RWPE2 (cell line): ENCODE measurements around the gene TNS4.

Experiments
- ATAC-seq: fragments of 200-7000 bp; cut with Tn5 transposase; 3 replicates; pipeline ENCODE4 v1.9.1; 2021; ENCODE audit warnings: low read depth
- DNase-seq: peaks from one replicate; pipeline ENCODE4 v3.0.0-alpha.2; 2020; ENCODE audit warnings: low spot score
- H3K27ac ChIP-seq: fragments of 450-650 bp; 2 replicates; pipeline ENCODE4 v1.5.1; 2017; ENCODE audit warnings: mild to moderate bottlenecking; ENCODE audit not compliant: poor library complexity, severe bottlenecking
- H3K27me3 ChIP-seq: fragments of 250-450 bp; sonication (Bioruptor Pico); 2 replicates; pipeline ENCODE4 v1.5.1; 2021; ENCODE audit warnings: mild to moderate bottlenecking, moderate library complexity; ENCODE audit not compliant: insufficient read depth, poor library complexity, severe bottlenecking
- H3K36me3 ChIP-seq: fragments of 250-450 bp; sonication (Bioruptor Pico); 2 replicates; pipeline ENCODE4 v1.5.1; 2020; ENCODE audit warnings: low read depth, mild to moderate bottlenecking, moderate library complexity
- H3K4me1 ChIP-seq: fragments of 250-450 bp; sonication (Bioruptor Pico); 2 replicates; pipeline ENCODE4 v1.5.1; 2021; ENCODE audit warnings: mild to moderate bottlenecking, moderate library complexity; ENCODE audit not compliant: insufficient read depth, poor library complexity, severe bottlenecking
- H3K4me3 ChIP-seq: fragments of 250-450 bp; sonication (Bioruptor Pico); 2 replicates; pipeline ENCODE4 v1.5.1; 2021; ENCODE audit warnings: mild to moderate bottlenecking, moderate library complexity; ENCODE audit not compliant: severe bottlenecking
- H3K9me3 ChIP-seq: fragments of 250-450 bp; sonication (Bioruptor Pico); 2 replicates; pipeline ENCODE4 v1.5.1; 2021; ENCODE audit warnings: mild to moderate bottlenecking, moderate library complexity; ENCODE audit not compliant: severe bottlenecking
- TF ChIP-seq, protein P1 (sequence below): fragments of 450-650 bp; IDR thresholded peaks from one replicate; pipeline ENCODE4 v1.5.1; 2017; ENCODE audit warnings: mild to moderate bottlenecking, moderate library complexity; ENCODE audit not compliant: poor library complexity, severe bottlenecking

The TNS4 gene

DNA sequence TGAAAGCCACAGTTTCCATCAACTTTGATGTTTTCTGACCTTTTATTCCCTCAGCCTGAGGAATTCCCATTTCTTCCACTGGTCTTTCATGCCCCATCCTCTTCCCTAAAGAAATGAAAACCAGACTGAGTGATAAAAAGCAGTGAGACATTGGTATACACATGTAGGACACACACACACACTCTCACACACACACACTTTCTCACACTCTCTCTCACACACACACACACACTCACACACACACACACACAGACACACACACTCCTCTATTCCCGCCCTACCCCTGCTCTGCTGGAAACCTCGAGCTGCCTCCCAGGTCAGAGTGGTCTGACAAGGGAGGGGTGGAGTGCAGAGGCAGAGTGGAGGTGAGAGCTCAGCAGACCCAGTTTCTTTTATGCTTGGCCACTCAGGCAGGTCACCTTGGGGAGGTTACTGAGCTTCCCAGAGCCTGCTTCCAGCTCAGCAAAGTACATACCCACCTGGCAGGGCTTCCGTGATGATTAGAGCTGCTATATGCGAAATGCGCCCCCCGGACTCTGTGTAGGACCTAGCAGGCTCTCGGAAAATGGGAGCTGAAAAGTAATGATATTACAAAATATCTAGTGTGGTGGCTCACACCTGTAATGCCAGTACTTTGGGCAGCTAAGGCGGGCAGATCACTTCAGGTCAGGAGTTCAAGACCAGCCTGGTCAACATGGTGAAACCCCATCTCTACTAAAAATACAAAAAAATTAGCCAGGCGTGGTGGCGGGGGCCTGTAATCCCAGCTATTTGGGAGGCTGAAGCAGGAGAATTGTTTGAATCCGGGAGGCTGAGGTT lies 33.2 kb upstream of the TNS4 start:
- no peak overlapping the region for H3K4me3 ChIP-seq
- no peaks in the 10 kb centered on the region for H3K9me3 ChIP-seq
- H3K36me3 ChIP-seq: no peaks in the 10 kb centered on the region
- H3K27ac ChIP-seq: peak overlapping the region; percentile 100
- DNase-seq (no peak), ATAC-seq (no peak)
- no peaks in the 10 kb centered on the region for H3K27me3 ChIP-seq
- peaks cover 54% of the 10 kb centered on the region for H3K4me1 ChIP-seq
- TF ChIP-seq, protein P1, sequence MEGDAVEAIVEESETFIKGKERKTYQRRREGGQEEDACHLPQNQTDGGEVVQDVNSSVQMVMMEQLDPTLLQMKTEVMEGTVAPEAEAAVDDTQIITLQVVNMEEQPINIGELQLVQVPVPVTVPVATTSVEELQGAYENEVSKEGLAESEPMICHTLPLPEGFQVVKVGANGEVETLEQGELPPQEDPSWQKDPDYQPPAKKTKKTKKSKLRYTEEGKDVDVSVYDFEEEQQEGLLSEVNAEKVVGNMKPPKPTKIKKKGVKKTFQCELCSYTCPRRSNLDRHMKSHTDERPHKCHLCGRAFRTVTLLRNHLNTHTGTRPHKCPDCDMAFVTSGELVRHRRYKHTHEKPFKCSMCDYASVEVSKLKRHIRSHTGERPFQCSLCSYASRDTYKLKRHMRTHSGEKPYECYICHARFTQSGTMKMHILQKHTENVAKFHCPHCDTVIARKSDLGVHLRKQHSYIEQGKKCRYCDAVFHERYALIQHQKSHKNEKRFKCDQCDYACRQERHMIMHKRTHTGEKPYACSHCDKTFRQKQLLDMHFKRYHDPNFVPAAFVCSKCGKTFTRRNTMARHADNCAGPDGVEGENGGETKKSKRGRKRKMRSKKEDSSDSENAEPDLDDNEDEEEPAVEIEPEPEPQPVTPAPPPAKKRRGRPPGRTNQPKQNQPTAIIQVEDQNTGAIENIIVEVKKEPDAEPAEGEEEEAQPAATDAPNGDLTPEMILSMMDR: no peak

DNA sequence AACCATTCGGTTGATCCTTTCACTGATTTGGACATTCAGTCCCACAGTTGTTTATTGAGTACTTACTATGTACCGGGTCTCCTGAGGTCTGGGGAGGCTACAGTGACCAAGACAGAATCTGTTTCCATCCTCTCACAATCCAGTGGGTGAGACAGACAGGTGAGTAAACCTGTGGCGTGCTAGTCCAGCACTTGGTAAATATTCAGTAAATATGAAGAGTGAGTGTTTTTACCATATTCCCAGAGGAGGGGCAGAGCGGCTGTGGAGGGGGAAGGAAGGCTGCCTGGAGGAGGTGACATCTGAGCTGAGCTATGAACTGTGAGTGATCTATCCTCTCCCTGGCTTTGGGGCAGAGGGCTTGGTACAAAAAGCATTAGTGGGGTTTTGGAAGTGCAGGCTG lies 32.5 kb upstream of the TNS4 start:
- DNase-seq (peak; percentile 4), ATAC-seq (no peak)
- Histone ChIP-seq H3K36me3 (no peaks in the 10 kb centered on the region), H3K27me3 (no peaks in the 10 kb centered on the region), H3K4me3 (no peak overlapping the region), H3K27ac (peak overlapping the region; percentile 100), H3K9me3 (no peaks in the 10 kb centered on the region), H3K4me1 (peaks cover 53% of the 10 kb centered on the region)
- TF ChIP-seq, protein P1: no peak

DNA sequence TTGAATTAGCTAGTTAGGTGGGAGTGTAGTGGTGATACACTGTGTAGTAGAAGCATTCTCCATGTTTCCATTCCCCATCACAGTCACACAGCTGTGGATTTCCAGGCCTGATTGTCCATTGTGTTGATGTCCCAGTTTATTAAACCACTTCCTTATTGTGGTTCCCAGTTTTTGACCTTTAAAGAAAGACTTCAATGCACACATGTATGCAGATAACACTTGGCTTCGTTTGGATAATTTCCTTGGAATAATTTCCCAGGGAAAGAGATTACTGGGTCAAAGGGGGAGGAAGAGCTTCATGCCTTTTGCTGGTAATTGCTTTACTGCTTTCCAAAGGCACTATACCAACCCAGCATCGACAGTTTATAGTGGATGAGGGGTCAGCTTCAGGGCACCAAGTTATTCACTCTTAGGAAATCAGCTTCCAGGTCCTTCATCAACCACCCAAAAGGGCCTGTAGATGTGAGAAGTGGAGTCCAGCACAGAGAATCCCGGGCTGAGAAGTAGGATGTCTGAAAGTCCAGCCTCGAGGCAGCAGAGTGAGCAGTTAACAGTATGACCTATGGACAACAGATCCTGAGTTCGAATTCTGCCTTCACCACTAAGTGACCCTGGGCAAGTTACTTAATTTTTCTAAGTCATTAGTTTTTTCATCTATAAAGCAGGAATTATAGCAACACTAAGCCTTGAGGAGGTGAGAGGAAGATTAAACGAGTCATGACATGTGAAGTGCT lies 31.3 kb upstream of the TNS4 start:
- ATAC-seq (peak; percentile 40), DNase-seq (peak; percentile 3)
- no peaks in the 10 kb centered on the region for H3K36me3 ChIP-seq
- H3K27ac ChIP-seq: peak overlapping the region; percentile 100
- TF ChIP-seq, protein P1: no peak
- no peaks in the 10 kb centered on the region for H3K27me3 ChIP-seq
- H3K4me3 ChIP-seq: no peak overlapping the region
- peaks cover 44% of the 10 kb centered on the region for H3K4me1 ChIP-seq
- H3K9me3 ChIP-seq: no peaks in the 10 kb centered on the region

DNA sequence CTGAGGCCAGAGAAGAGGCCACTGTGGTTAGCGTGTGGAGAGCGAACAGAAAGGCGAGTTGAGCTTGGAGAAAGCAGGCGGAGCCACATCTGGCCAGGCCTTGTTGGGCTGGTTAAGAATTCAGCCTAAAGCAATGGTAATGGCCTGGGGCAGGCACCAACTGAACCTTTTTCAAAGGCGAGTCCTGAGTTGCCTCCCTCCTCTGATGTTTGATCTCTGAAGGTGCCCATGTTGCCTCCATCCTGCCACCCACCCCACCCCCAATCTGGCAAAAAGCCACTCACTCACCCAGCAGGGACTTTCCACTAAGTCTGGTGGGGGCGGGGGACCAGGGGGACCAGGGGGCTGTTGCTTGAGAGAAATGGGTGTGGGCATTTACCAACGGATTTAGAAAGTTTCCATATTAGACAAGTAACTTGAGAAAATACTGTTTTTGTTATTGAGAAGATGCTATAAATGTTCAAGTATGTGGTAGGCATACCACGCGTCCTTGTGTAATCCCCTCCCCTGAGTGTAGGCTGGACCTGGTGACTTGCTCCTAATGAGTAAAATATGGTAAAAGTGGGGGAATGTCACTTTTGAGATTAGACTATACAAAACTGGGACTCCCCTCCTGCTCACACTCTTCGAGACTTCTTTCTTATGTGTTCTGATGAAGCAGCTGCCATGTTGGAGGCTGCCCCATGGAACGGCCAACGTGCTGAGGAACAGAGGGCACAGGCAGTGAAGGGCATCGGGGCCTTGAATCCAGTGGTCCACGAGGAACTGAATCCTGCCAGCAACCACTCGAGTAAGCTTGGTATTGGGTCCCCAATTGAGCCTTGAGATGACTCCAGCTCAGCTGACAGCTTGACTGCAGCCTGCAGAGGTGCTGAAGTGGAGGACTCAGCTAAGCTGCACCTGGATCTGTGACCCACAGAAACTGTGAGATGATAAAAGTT lies 29.9 kb upstream of the TNS4 start:
- ATAC-seq (no peak), DNase-seq (peak; percentile 38)
- no peaks in the 10 kb centered on the region for H3K9me3 ChIP-seq
- H3K4me3 ChIP-seq: no peak overlapping the region
- TF ChIP-seq, protein P1: no peak
- peaks cover 31% of the 10 kb centered on the region for H3K4me1 ChIP-seq
- H3K27me3 ChIP-seq: no peaks in the 10 kb centered on the region
- H3K27ac ChIP-seq: peak overlapping the region; percentile 100
- no peaks in the 10 kb centered on the region for H3K36me3 ChIP-seq
